Left ventricle myocardium superior (tissue), 1 donor: ENCODE data around the gene MEF2C. TPM values are rescaled to one million over a fixed set of nuclear protein-coding genes. Genes with fewer than 3 reads are reported as not detected.

Experiments
- ATAC-seq: fragments of 200-7000 bp; cut with Tn5 transposase; one replicate; pipeline ENCODE4 v1.9.1; 2020; ENCODE audit warnings: mild to moderate bottlenecking, moderate library complexity
- DNase-seq: peaks from one replicate; pipeline ENCODE4 v3.0.0-alpha.2; 2020
- intact Hi-C: fragments of 100-400 bp; cut with micrococcal nuclease; formaldehyde crosslinking; loops from one replicate; pipeline ENCODE4 v1.11.0; 2022
- total RNA-seq: library from RNA; stranded (reverse); fragmentation: NEBNext Ultra II Directional; extraction: Animal tissue kit (Norgen Biotek cat#: 25700); gene quantifications from one replicate; pipeline ENCODE4 v1.2.1, GENCODE V29; 2021
- donor health status: DM: no; HTN: yes; CAD: no; lungs with severe emphysema.

Gene MEF2C
- total RNA-seq, 1 donor from 2014 or later: 51.4 TPM

DNA sequence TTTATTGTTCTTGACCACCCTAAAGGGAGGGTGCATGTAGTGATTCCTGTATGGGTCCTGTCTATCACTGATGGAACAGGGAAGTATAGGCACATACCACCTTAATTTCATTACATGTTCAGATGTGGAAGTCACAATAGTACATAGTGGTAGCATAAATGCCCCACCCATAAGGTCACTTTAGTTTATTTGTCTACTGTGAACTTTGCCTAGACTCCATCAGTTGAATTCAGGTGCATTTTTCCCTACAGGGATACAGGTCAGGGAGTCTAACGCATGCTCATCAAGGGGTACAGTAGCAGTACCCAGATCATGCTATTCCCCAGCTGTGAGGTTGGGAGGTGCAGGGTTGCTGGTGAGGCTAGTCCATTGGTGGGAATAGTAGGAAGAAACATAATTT lies 175.0 kb downstream of the MEF2C start:
- intact Hi-C loops: no loop called here
- DNase-seq (no peak), ATAC-seq (no peak)

DNA sequence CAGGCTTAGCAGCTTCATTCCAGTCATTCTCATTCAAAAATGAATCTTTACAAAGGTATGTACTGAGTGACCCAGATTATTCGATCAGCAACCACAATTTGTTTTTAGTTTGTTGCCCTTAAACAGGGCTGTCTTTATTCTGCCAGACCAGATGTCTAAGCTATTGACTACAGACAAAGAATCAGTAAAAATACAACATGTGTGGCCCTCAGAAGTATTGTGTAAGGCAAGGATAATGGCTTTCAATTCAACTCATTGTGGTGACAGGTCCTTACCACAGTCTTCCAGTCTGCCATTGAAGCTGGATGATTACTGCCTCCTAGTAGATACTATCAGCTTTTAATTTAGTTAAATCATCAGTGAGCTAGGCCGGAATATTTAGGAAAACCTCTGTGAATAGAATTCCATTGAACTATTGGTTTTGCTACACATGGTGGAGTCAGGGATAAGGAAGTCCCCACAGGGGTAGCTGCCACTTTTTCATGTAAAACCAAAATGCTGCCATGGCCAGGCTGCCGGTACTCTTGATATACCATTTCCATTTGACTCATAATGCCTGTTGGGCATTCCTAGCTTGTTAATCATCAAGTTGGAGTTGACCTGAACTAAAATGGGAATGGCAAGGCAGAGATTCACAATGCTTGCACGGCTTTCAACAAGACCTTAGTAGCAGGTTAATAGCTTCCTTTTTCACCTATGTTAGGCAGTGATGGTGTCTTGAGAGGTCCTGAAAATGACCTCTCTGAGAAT lies 175.6 kb downstream of the MEF2C start:
- intact Hi-C loops: no loop called here
- ATAC-seq (no peak), DNase-seq (no peak)

DNA sequence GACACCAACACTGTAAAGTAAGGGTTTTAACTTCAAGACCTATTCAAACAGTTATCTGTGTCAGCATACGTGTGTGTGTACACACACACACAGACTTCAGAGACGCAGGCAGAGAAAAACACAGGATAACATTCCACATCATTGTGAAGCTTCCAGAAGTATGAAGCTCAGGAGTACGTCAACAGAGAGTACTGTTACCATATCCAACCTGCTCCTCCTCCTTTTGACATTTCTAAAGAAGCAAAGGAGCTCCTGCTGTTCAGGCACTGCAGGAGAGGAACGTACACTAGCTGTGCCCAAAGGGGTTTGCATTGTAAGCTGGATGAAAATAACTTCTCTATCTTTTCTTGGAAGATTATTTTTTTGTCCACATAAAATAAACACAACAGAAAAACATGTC lies 180.7 kb downstream of the MEF2C start:
- intact Hi-C loops: no loop called here
- no peak for ATAC-seq
- DNase-seq: no peak

DNA sequence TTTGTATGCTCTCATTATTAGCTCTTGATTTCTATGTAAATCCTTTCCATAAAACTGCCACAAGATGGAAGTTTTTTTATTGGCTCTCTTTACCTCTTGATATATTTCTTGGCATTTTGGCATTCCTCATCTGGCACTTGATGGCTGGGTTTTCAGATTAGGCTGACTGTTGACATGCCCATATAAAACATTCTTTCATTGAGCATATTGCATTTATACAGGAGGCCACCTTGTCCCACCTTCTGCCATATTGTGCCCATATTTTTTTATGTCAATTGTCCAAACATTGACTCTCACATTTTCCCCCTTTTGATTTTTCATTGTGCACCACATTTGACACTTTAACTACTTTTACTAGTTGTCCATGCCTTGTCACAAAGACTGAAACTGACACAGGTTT lies 182.9 kb downstream of the MEF2C start:
- ATAC-seq (no peak), DNase-seq (no peak)
- intact Hi-C loops: no loop called here

DNA sequence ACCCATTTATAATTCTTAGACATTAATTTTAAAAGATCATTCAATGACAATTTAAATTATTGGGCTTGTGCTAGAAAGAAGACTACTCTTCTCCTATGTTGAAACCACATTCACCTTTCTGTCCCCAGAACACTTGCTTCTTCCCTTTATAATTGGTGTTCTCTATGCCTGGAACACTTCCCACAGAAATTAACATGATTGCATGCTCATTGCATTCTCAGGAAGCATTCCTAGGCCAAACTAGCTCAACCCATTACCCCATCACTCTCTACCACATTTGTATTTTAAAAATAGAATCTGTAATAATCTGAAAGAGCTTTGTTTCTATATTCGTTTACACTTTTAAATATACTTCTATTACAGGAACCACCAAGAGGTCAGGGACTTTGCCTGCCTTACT lies 184.7 kb downstream of the MEF2C start:
- DNase-seq (no peak), ATAC-seq (no peak)
- intact Hi-C loops: no loop called here

DNA sequence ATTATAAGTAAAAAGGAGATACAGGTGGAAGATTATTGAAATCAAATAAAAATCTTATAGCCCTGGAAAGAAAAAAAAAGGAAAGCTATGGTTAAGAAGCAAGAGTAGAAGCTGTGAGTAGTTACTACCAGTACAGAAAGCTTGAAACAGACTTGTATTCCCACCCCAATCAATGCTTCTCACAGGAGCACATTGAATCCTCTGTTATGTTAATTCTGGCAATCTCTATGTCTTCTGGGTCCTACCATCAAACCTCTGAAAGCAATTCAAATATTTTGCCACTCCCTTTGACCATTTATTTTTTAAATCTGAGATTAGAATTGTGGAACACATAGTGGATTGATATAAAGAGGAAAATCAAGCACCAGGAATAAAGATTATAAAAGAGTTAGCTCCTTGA lies 186.5 kb downstream of the MEF2C start:
- no peak for ATAC-seq
- intact Hi-C loops: no loop called here
- DNase-seq: no peak

DNA sequence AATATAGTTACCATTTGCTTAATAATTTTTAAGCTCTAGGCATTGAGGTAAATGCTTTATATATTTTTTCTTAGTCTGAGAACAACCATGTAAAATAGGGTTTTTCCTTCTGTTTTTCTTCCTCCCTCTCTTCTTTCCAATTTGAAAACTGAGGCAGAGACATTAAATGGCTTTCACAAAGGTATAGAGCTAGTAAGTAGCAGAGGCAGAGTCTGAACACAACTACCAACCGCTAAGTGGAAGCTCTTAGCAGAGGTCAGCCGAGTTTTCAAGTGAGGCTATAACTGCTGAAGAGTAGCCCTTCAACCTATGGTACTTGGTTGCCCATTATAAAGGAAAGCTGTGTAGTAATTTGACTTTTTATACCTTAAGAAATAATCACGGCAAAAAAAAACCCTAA lies 187.1 kb downstream of the MEF2C start:
- DNase-seq: no peak
- intact Hi-C loops: no loop called here
- ATAC-seq: no peak

DNA sequence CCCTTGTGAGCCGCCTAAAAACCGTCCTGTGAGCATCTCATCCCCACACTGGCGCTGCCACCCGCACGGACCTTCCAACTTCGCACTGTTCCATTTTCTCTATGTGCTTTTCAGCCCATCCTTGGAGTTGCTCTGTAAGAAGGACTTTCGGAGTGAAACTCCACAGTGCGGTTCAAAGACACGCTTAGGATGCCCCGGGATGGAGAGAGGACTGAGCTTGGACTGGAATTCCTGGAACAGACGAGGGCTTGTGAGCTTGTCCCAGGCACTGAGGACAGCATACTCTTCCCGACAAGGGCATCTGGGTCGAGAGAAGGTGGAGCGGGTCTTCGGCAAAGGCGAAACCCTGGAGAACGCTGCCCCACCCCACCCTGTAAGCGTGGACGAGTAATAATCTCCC lies 187.8 kb downstream of the MEF2C start:
- DNase-seq (no peak), ATAC-seq (no peak)
- intact Hi-C loops: no loop called here

DNA sequence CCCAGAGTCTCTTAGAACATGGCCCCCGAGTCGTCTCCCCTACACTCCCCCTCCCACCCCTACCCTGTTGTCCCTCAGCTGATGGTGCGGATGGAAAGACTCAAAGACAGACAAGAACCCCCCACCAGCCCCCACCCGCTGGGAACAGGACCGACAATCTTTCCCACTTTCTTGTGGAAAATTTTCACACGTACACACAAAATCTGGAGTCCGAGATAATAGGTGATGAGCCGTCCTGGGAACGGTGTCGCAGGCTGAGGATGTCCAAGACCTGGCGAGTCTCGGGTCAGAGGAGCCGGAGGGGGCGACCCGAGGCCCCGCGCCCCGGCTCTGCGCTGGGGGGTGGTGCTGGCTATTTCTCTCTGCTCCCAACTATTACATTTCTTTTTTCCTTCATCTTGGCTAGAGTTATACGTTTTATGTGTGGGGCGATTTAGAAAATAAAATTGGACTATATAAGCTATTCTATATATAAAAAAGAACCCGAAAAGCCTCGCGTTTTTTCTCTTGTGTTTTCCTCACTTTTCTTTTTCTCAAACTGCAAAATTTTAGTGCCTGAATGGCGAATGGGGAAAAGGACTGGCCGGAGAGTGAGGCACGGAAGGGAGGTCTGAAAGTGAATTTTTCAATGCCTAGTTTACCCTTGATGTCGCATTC lies 188.8 kb downstream of the MEF2C start:
- no peak for DNase-seq
- ATAC-seq: no peak
- intact Hi-C loops: no loop called here

DNA sequence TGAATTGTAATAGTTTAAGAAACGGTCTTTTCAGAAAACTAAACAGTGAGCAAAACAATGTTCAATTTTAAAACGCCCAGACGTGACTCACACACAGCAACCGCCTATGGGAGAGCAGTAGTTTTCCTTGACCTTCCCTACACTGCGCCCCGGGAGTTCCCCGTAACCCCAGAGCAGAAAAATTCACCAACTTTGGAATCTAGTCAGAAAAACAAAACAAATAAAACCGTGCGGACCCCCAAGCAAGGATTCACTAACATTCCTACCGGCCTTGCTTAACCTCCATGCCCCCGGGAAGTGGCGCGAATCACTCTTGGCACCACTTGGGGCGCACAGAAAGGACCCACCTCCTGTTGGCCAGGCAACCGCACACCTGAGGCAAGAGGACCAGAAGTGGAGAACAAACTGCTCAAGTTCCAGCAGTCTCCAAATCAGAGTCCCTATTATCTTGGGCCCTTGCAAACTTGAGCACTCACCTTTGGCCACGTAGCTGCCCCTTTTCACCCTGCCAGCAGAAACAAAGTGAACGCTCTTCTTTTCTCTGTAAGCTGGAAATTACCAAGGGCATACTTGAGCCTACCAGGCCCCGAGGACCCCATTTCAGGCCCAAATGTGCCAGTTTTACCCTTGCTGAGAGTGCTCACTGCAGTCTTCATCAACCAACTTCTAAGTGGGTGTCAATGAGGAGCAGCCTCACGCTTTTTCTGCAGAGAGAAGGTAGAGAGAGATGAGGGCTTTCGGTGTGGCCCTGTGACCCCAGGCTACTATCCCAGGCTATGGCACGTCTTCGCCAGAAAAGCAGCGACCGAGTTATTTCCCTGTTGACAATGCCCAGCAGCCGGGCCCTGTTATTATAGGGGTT lies 189.7 kb downstream of the MEF2C start:
- intact Hi-C loops: no loop called here
- no peak for ATAC-seq
- DNase-seq: no peak

DNA sequence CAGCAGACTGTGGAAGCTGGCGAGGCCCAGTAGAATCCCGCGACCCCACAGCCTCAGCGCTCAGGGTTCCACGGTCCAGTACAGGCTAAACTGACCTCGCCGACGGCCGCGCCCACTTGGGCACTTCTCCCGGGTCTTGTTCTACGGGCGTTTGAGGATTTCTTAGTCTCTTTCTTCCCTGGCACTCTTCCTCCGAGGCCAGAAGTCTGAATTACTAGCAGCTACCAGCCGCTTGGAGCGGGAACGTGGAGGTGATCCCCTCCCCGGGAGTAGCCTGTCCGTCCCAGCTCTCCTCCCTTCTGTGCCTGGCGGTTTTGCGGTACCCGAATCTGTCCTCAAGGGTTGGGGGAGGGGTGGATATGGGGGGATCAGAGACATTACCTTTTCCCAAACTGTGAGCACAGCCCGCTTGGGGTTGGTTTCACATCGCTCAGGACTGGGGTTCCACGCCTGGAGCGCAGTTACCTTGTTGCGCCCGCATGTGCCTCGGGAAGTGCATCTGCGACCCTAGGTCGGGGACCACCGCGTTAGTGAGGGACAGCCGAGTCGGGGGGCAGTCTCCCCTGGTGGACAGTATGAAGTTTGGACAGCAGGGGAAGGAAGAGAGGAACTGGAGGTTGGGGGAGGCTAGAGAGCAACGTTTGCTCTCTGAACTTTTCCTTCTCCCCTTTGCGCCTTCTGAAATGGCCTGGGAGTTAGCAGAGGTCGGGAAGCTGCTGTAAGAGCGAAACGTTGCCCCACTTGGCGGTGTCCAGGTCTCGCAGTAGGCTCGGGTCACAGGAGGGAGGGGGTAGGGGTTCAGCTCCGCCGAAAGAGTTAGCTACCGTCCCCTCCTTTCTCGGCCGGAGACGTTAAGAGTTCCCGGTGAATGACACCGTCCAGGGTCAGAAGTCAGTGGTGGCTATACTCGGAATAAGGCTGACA lies 190.8 kb downstream of the MEF2C start:
- ATAC-seq (no peak), DNase-seq (no peak)
- intact Hi-C loops: no loop called here

DNA sequence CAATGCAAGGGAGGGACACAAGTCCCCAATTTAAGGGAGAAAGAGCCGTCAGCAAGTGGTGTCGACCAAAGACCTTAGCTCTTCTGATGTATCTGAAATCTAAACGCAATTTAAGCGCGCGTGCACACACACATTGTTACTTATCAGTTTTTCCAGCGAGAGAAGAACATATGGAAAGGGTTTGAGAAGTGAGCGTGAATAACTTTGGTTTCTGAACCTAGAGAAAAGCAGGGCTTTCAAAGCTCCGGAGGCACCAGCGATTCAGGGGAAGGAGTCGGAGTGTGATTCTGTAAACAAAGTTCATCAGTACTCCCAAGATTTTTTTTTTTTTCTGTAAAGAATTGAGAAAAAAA lies 191.8 kb downstream of the MEF2C start:
- DNase-seq (no peak), ATAC-seq (no peak)
- intact Hi-C loops: no loop called here

DNA sequence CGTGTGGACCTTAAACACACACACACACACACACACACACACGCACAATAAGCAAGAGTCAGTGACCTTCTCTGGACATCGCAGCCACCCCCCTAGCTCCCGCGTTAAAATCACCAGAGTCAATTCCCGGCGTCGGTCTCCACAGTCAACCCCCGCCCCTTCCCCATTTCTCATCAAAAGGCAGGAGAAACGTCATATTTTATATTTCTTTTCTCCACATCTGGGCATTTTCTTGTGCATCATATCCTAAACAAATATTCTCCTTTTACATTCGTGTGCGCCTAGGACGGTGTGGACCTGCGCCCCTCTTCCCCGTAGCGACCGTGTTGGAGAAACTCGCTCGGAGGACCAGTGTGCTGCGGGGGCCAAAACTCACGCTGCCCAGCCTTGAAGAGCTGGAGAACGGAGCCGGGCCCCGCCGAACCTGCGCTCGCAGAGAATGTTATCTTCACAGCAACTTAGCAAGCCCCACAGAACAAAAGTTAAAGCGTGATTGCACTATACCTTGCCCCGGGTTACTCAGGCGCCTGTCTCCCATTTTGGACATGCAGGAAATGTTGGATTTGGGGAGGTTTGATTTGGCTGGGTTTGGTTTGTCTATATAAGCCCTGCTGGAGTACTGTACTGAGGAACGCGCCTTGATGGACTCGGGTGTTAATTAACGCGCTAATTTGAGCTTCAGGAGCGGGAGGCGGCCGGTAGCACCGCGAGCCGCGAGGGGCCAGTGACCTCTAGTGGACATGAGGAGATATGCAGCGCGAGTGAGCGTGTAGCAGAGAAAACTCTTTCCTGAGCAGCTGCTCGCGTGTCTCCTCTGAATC lies 192.4 kb downstream of the MEF2C start:
- DNase-seq (peak; percentile 74), ATAC-seq (peak; percentile 94)
- intact Hi-C loops: no loop called here

DNA sequence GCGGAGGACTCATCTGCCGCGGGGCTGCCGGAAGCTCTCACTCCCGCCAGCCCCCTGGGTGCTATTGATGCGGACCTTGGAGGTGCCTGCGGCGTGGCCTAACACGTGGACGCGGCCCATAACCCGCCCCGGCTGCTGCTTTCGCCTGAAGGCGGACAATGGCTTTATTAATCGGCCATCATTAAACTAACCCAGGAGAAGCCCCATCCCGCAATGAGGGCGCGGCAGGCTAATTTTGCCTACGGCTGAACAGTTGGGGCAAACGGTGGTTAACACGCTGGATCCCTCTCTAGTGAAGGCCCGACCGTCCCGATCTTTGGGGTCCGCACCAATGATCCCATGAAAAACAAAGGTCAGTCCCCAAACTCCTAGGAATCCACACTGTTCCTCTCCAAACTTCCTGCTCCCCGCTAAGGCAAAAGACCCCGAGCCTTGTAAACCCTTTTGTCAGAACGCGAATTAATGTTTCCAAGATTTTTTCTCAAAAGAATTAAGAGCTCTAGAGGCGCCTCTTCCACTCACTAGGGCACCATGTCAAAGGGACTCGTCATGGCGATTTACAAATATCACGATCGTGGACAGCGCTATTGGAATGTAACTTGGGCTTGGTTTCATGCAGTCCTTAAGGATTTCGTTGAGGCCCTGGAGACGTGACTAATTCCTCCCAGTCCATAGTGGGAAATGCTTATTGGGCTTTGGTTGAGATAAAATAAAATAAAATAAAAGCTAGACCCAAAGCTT lies 193.1 kb downstream of the MEF2C start:
- no peak for DNase-seq
- ATAC-seq: no peak
- intact Hi-C loops: no loop called here

DNA sequence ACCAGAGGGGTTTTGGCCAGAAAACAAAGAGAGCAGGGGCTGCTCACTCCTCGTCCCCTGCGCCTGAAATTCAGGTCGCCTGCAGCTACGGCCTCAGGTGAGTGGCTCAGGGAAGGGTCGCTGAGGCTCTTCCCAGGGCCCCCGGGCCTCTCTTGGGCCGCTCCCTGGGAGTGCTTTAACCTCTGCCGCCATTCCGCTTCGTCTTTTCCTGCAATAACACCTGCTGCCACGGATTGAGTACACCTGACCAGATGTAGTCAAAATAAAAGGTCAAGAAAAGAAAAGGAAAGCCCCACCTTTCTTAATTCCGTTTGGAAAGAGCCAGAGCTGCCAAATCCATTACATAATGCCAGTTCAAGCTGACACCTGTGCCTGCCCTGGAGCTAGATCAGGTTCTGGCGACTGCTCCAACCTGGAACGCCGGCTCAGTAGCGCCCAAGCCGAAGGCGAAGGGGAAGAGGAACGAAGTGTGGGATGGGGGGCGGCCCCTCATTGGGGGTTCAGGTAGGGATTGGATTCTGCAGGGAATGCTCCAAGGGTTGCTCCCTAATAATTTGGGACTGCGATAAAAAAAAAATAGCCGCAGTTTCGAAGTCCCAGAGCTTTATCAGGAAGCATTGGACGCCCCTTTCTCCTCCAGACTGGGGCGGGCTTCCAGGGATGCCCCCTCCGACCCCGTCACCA lies 193.9 kb downstream of the MEF2C start:
- ATAC-seq (no peak), DNase-seq (no peak)
- intact Hi-C loops: no loop called here

DNA sequence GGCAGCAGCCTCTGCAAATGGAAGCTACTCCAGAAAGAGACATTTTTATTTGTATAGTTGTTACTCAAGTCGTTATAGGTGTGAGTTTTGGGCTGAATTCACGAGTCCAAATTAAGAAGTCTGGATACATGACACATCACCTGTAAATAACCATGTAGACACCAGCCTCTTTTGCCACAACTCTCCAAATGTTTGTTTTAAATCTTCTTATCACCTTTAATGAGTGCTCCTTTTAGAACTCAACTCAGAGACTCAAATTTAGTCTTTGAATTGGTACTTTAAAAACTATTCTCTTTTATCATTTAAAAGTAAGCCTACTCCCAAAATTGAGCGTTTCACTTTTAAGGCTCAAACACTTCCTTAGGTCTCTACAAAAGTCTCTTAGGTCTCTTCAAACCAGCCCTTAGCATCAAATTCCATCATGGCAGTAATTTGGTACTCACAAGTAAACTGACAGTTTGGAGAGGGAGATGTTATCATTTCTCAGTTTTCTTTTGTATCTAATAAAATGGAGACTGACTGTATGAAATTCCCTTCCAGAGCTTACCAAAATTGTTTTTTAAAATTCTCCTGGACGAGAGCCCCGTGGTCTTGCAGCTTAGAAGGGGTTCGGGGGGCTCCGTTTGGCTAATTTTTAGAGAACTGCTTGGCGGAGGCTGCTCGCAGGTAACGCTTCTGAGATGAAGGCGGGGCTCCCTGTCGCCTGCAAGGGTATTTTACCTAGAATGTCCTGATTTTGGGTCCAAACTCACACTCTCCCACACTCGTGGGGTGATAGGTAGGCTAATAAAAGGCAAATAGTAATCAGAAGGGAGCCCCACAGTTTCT lies 194.6 kb downstream of the MEF2C start:
- ATAC-seq (no peak), DNase-seq (no peak)
- intact Hi-C loops: no loop called here
